Measurements from ENCODE around the gene JCHAIN. TPM values are rescaled to one million over a fixed set of nuclear protein-coding genes. Genes with fewer than 3 reads are reported as not detected.
A peak's percentile ranks its signal among the peaks of the same experiment; 100 is the strongest.

JCHAIN gene
- total and polyA plus RNA-seq, 2 of the 4 experiments (the other 2 are of a cell fraction): 0.72 to 0.86 TPM

- TF ChIP-seq ELK1 (IDR thresholded peaks at IDR 0.05; ENCODE audit: borderline replicate concordance, low read depth, low read length) (no peak), CHD1 (IDR thresholded peaks at IDR 0.05; ENCODE audit: low read depth, low read length) (peak; percentile 95; the same call in 1 of the 2 replicates), RAD21 (IDR thresholded peaks at IDR 0.05; ENCODE audit: low read length) (peak; percentile 76), NFE2L2 (IDR thresholded peaks at IDR 0.05; ENCODE audit: low read depth, low read length) (peak; percentile 24; the same call in 1 of the 2 replicates)
These were observed 21.8 kb upstream of the JCHAIN start, which contains the start of gene UTP3 (continued) for GRCh38 chr4:70687821-70688794.

Measured in IMR-90 (cell line).